Right cardiac atrium (tissue), 5 donors: ENCODE data around the gene CCDC71L. TPM values are rescaled to one million over a fixed set of nuclear protein-coding genes. Genes with fewer than 3 reads are reported as not detected.

ENCODE experiments used
- ATAC-seq, 2 donors: fragments of 200-7000 bp; cut with Tn5 transposase; one replicate each; pipeline versions ENCODE4 v1.8.0 to v1.9.1; 2020; ENCODE audit warnings: moderate library complexity in 2 of 2, mild to moderate bottlenecking in 1 of 2
- DNase-seq, 3 donors: peaks; one replicate each; pipeline ENCODE4 v3.0.0-alpha.2; 2020
- H3K27ac ChIP-seq: one replicate; pipeline ENCODE4 v1.5.1; 2013; ENCODE audit warnings: mild to moderate bottlenecking, low read length, control low read depth, moderate library complexity
- H3K27me3 ChIP-seq: one replicate; pipeline ENCODE4 v1.6.1; 2013; ENCODE audit not compliant: control insufficient read depth, insufficient read depth
- H3K4me1 ChIP-seq: one replicate; pipeline ENCODE4 v1.6.1; 2013; ENCODE audit warnings: low read length; ENCODE audit not compliant: control insufficient read depth, insufficient read depth
- H3K4me3 ChIP-seq: one replicate; pipeline ENCODE4 v1.5.1; 2013; ENCODE audit warnings: low read length, control low read depth
- H3K9me3 ChIP-seq: one replicate; pipeline ENCODE4 v1.6.1; 2013; ENCODE audit warnings: low read length; ENCODE audit not compliant: control insufficient read depth
- WGBS: extraction: QIAGEN DNeasy Blood & Tissue Kit; methylation state at CpG from one replicate; pipeline ENCODE4 v1.1.7; 2013; 5-methylcytosine and 5-hydroxymethylcytosine counted together
- intact Hi-C, 4 donors: fragments of 100-400 bp; cut with DNase I; formaldehyde crosslinking; loops; one replicate each; pipeline versions ENCODE4 v1.11.0 to v1.14.0; 2022 to 2023
- polyA plus RNA-seq: library from polyadenylated mRNA; stranded (reverse); fragments of 200-250 nt; gene quantifications from one replicate; pipeline ENCODE4 v1.2.3, GENCODE V29; 2013
- total RNA-seq, 4 donors: library from RNA; stranded (reverse); fragmentation: NEBNext Ultra II Directional; extraction: Animal tissue kit (Norgen Biotek cat#: 25700); gene quantifications; one replicate each; pipeline ENCODE4 v1.2.1, GENCODE V29; 2021
- donor health status: healthy with polysubstance abuse.
- donor health status: DM: no; HTN: yes; CAD: no.
- donor health status: DM: no; HTN: no; CAD: no.
- donor health status: DM: no; HTN: yes; CAD: no; lungs with severe emphysema.
- donor health status: DM: yes; HTN: yes; CAD: no.

Gene CCDC71L
- total and polyA plus RNA-seq, 5 donors = 5.0 to 12.9 (median 9.5) TPM

DNA sequence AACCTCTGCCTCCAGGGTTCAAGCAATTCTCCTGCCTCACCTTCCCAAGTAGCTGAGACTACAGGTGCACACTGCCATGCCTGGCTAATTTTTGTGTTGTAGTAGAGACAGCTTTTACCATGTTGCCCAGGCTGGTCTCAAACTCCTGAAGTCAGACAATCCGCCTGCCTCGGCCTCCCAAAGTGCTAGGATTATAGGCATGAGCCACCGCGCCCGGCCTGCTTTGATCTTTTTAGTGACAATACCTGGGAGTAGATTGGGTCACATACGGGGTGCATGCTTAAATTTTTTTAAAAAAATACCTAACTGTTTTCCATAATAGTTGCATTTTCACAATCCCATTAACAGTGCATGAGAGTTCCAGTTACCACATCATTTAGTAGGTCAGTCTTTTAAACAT lies 47.7 kb downstream of the CCDC71L start:
- 94% methylated on average over 6 of the region's 6 CpGs for WGBS
- DNase-seq (peak in 1 of 3 donors; percentile 30), ATAC-seq (no peak)
- H3K4me1 ChIP-seq = no peaks in the 10 kb centered on the region
- intact Hi-C loops = no loop called here
- H3K27me3 ChIP-seq = no peaks in the 10 kb centered on the region
- no peak overlapping the region for H3K4me3 ChIP-seq
- no peaks in the 10 kb centered on the region for H3K9me3 ChIP-seq
- H3K27ac ChIP-seq = no peak overlapping the region

DNA sequence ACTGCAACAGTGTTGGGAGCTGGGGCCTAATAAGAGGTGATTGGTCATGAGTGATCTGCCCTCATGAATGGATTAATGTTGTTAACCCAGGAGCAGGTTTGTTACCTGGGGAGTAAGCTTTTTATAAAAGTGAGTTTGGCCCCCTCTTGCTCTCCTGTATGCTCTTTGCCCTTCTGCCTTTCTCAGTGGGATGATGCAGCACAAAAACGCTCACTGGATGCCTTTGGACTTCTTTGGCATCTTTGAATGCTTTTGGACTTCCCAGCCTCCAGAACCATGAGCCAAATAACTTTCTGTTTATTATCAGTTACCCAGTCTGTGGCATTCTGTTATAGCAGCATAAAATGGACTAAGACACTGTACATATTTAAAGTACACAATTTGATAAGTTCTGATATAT lies 48.5 kb downstream of the CCDC71L start:
- intact Hi-C loops = no loop called here
- DNase-seq = no peak
- 84% methylated on average over 1 of the region's 1 CpG for WGBS
- Histone ChIP-seq H3K9me3 (no peaks in the 10 kb centered on the region), H3K27ac (no peak overlapping the region), H3K4me1 (no peaks in the 10 kb centered on the region), H3K27me3 (no peaks in the 10 kb centered on the region), H3K4me3 (no peak overlapping the region)
- no peak for ATAC-seq

- no peak for ATAC-seq
Measured at GRCh38 chr7:106611911-106612310, 49.0 kb downstream of the CCDC71L start.

DNA sequence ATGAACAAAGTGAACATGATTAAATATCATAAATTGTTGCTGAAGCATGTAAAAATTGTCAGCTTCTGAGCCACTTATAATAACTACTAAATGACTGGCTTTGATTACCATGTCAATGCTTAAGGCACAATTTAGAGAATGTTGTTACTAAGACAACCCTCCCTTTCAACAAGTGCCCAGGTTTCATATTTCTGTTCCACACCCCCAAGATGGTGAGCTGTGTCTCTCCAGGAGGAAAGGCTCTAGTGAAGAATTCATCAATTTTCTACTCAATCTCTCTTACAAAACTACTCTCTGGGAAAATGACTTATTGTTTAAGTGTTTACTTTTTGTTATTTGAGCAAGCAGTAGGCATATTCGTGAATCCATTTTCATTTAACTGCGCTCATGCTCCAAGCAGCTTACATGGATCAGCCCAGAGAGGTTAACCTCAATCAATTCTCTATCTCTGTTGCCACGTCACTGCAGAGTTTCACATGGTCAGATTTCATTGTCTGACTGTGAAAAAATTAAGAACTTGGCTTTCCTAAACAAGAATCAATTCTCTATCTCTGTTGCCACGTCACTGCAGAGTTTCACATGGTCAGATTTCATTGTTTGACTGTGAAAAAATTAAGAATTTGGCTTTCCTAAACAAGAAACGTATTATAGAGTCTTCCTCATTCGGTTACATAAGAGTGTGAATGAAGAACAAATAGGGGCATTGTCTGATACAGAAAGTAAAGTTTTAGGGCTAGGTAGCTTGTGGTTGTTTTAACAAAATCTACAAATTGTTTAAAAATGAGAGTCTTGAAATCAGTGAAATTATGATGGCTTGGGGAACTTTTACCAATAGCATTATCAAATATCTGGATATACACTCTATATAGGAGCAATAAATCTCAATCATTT lies 49.7 kb downstream of the CCDC71L start:
- Histone ChIP-seq H3K27me3 (no peaks in the 10 kb centered on the region), H3K9me3 (no peaks in the 10 kb centered on the region), H3K4me1 (no peaks in the 10 kb centered on the region), H3K27ac (no peak overlapping the region), H3K4me3 (no peak overlapping the region)
- intact Hi-C loops = no loop called here
- WGBS = 66% methylated on average over 6 of the region's 6 CpGs
- DNase-seq = no peak
- ATAC-seq = no peak

More at GRCh38 chr7:106611911-106612310, 49.0 kb downstream of the CCDC71L start:
- no peak overlapping the region for H3K4me3 ChIP-seq
- intact Hi-C loops = no loop called here
- WGBS = 87% methylated on average over 3 of the region's 3 CpGs
- no peaks in the 10 kb centered on the region for H3K27me3 ChIP-seq
- H3K9me3 ChIP-seq = no peaks in the 10 kb centered on the region
- no peaks in the 10 kb centered on the region for H3K4me1 ChIP-seq
- no peak for DNase-seq
- no peak overlapping the region for H3K27ac ChIP-seq

- intact Hi-C loops = no loop called here
- no peaks in the 10 kb centered on the region for H3K4me1 ChIP-seq
- no peaks in the 10 kb centered on the region for H3K9me3 ChIP-seq
- no peak for DNase-seq
- peak in 1 of 2 donors; percentile 23 for ATAC-seq
- H3K27ac ChIP-seq = no peak overlapping the region
- H3K27me3 ChIP-seq = no peaks in the 10 kb centered on the region
- no peak overlapping the region for H3K4me3 ChIP-seq
- WGBS = 83% methylated on average over 5 of the region's 5 CpGs
Measured at GRCh38 chr7:106609416-106609815, 51.5 kb downstream of the CCDC71L start.

DNA sequence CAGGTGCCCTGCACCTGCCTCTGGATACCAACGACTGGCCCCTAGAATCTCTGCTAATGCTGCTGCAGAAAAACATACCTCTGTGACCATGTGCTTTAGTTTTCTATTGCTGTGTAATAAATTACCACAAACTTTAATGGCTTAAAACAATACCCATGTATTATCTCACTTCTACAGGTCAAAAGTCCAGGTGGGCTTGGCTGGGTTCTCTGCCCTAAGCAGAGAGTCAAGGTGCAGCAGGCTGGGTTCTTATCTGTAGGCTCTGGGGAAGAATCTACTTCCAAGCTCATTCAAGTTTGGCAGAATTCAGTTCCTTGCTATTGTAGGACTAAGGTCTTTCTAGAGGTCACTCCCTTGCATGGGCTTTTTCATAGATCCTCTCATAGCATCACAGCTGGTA lies 52.3 kb downstream of the CCDC71L start:
- Histone ChIP-seq H3K4me1 (no peaks in the 10 kb centered on the region), H3K4me3 (no peak overlapping the region), H3K27me3 (no peaks in the 10 kb centered on the region), H3K27ac (no peak overlapping the region), H3K9me3 (no peaks in the 10 kb centered on the region)
- intact Hi-C loops = no loop called here
- WGBS = 89% methylated on average over 1 of the region's 1 CpG
- ATAC-seq = no peak
- no peak for DNase-seq

Other genes starting within 250 kb of the CCDC71L start
- gene PIK3CG, start 204.1 kb upstream of the CCDC71L start, total RNA-seq = 1 to 10 TPM; 1.8 to 3.3 (median 2.4) TPM
- 0.14 TPM for gene PIK3CG, start 204.1 kb upstream of the CCDC71L start, polyA plus RNA-seq